Left ventricle myocardium inferior (tissue), 1 donor: ENCODE measurements around the gene WDR5B. TPM values are rescaled to one million over a fixed set of nuclear protein-coding genes. Genes with fewer than 3 reads are reported as not detected.
"Not testable (repeated sequence)": the region's sequence is repeated elsewhere in the genome, so short reads cannot be mapped to it uniquely, and the experiment has no call there.

Experiments used
- DNase-seq: peaks from one replicate; pipeline ENCODE4 v3.0.0-alpha.2; 2020
- H3K27ac ChIP-seq: fragments of 200-600 bp; replicated peaks from 2 replicates; pipeline ENCODE4 v1.8.0; 2021
- H3K27me3 ChIP-seq: fragments of 200-600 bp; 2 replicates; pipeline ENCODE4 v1.8.0; 2021; ENCODE audit warnings: low read depth
- H3K36me3 ChIP-seq: fragments of 200-600 bp; 2 replicates; pipeline ENCODE4 v1.8.0; 2021
- H3K4me1 ChIP-seq: fragments of 200-600 bp; 2 replicates; pipeline ENCODE4 v1.8.0; 2021
- H3K4me3 ChIP-seq: fragments of 200-600 bp; 2 replicates; pipeline ENCODE4 v1.8.0; 2021; ENCODE audit warnings: mild to moderate bottlenecking, moderate library complexity
- H3K9me3 ChIP-seq: fragments of 200-600 bp; replicated peaks from 2 replicates; pipeline ENCODE4 v1.8.0; 2021
- intact Hi-C: fragments of 100-400 bp; cut with micrococcal nuclease; formaldehyde crosslinking; loops from one replicate; pipeline ENCODE4 v1.11.0; 2022
- total RNA-seq: library from RNA; stranded (reverse); fragmentation: NEBNext Ultra II Directional; extraction: Animal tissue kit (Norgen Biotek cat#: 25700); gene quantifications from one replicate; pipeline ENCODE4 v1.2.1, GENCODE V29; 2021
- TF ChIP-seq, protein P1 (sequence below): fragments of 200-600 bp; IDR thresholded peaks from 2 replicates; pipeline ENCODE4 v1.8.0; 2021; ENCODE audit warnings: antibody characterized with exemption, mild to moderate bottlenecking, borderline replicate concordance
- donor health status: DM: no; HTN: yes; CAD: no; lungs with severe emphysema.

The WDR5B gene
- total RNA-seq, 1 donor from 2014 or later, result 3.3 TPM

DNA sequence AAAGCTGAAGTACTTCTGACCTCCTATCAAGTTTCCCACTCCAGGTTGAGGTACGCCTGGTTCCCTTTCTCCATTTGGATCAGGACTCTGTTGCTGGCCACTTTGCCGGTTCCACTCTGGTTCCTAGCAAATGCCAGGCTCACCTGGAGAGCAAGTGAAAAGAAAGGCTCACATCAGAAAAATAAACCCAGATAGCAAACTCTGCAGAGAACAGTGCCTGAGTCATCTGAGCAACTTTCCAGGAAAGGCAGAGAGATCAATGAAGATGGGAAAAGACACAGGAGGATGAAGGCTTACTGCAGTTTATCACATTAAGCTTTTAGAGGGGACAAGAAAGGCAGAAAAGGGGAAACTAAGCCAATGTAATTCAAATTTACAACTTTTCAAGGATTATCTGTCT, 41.8 kb upstream of the WDR5B start:
- Histone ChIP-seq H3K4me3 (no peak overlapping the region), H3K9me3 (no peaks in the 10 kb centered on the region), H3K4me1 (no peaks in the 10 kb centered on the region), H3K36me3 (peaks cover 64% of the 10 kb centered on the region), H3K27me3 (no peaks in the 10 kb centered on the region), H3K27ac (no peak overlapping the region)
- DNase-seq, result no peak
- TF ChIP-seq, protein P1, sequence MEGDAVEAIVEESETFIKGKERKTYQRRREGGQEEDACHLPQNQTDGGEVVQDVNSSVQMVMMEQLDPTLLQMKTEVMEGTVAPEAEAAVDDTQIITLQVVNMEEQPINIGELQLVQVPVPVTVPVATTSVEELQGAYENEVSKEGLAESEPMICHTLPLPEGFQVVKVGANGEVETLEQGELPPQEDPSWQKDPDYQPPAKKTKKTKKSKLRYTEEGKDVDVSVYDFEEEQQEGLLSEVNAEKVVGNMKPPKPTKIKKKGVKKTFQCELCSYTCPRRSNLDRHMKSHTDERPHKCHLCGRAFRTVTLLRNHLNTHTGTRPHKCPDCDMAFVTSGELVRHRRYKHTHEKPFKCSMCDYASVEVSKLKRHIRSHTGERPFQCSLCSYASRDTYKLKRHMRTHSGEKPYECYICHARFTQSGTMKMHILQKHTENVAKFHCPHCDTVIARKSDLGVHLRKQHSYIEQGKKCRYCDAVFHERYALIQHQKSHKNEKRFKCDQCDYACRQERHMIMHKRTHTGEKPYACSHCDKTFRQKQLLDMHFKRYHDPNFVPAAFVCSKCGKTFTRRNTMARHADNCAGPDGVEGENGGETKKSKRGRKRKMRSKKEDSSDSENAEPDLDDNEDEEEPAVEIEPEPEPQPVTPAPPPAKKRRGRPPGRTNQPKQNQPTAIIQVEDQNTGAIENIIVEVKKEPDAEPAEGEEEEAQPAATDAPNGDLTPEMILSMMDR, result no peak
- intact Hi-C loops, result no loop called here

DNA sequence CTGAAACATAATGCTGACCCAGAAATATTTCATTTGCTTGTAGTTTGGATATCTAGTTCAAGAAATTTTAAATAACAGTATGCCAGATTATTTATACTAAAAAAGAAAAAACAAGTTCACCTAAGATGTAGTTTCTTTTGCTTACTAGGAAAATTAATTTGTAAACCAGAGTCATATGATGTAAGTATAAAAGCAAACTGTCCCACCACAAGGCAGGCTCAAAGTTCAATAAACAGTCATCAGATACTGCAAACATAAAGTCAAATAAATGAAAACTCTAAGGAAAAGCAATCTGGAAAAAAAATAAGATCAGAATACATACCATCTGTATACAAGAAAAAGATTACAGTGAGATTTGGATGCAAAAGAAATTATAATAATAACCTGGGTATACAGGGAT, 40.2 kb upstream of the WDR5B start:
- Histone ChIP-seq H3K27ac (no peak overlapping the region), H3K36me3 (peaks cover 64% of the 10 kb centered on the region), H3K4me1 (peaks cover under 1% of the 10 kb centered on the region), H3K9me3 (no peaks in the 10 kb centered on the region), H3K27me3 (no peaks in the 10 kb centered on the region), H3K4me3 (no peak overlapping the region)
- DNase-seq, result no peak
- TF ChIP-seq, protein P1, result no peak
- intact Hi-C loops, result no loop called here

DNA sequence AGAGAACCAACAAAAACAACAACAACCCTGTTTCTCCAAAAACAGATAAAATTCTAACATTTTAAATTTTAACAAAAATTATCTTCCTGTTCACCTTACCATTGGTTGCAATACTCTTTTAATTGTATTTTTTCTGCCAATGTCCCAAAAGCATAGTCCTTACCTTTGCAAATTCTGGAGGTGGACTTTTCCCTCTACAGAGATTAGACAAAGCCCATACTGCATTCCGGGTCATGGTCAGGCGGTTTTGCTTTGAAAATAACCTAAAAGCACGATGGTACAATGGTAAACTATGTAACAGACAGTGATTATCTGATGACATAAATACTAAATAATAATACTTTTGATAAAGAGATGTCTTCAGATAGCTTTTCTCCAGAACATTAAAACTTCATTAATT, 35.5 kb upstream of the WDR5B start:
- TF ChIP-seq, protein P1, result no peak
- Histone ChIP-seq H3K27me3 (no peaks in the 10 kb centered on the region), H3K4me3 (no peak overlapping the region), H3K27ac (no peak overlapping the region), H3K36me3 (peaks cover 65% of the 10 kb centered on the region), H3K4me1 (peaks cover 11% of the 10 kb centered on the region), H3K9me3 (no peaks in the 10 kb centered on the region)
- no peak for DNase-seq
- intact Hi-C loops, result no loop called here

DNA sequence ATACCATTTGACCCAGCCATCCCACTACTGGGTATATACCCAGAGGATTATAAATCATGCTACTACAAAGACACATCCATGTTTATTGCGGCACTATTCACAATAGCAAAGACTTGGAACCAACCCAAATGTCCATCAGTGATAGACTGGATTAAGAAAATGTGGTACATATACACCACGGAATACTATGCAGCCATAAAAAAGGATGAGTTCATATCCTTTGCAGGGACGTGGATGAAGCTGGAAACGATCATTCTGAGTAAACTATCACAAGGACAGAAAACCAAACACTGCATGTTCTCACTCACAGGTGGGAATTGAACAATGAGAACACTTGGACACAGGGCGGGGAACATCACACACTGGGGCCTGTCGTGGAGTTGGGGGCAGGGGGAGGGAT, 32.4 kb upstream of the WDR5B start:
- intact Hi-C loops, H3K27ac ChIP-seq, H3K9me3 ChIP-seq, DNase-seq, H3K4me3 ChIP-seq, H3K27me3 ChIP-seq: not testable (repeated sequence)
- Histone ChIP-seq H3K4me1 (peaks cover 11% of the 10 kb centered on the region), H3K36me3 (peaks cover 81% of the 10 kb centered on the region)

DNA sequence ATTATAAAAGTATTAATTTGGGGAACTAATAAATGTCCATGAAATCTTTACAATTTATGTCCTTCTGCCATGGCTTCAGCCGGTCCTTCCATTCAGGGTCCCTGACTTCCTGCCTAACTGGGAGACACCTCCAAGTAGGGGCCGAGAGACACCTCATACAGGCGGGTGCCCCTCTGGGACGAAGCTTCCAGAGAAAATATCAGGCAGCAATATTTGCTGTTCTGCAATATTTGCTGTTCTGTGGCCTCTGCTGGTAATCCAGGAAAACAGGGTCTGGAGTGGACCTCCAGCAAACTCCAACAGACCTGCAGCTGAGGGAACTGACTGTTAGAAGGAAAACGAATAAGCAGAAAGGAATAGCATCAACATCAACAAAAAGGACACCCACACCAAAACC, 28.6 kb upstream of the WDR5B start:
- H3K4me3 ChIP-seq, H3K9me3 ChIP-seq, H3K27ac ChIP-seq, intact Hi-C loops, DNase-seq, H3K27me3 ChIP-seq, H3K4me1 ChIP-seq: not testable (repeated sequence)
- peaks cover 84% of the 10 kb centered on the region for H3K36me3 ChIP-seq

DNA sequence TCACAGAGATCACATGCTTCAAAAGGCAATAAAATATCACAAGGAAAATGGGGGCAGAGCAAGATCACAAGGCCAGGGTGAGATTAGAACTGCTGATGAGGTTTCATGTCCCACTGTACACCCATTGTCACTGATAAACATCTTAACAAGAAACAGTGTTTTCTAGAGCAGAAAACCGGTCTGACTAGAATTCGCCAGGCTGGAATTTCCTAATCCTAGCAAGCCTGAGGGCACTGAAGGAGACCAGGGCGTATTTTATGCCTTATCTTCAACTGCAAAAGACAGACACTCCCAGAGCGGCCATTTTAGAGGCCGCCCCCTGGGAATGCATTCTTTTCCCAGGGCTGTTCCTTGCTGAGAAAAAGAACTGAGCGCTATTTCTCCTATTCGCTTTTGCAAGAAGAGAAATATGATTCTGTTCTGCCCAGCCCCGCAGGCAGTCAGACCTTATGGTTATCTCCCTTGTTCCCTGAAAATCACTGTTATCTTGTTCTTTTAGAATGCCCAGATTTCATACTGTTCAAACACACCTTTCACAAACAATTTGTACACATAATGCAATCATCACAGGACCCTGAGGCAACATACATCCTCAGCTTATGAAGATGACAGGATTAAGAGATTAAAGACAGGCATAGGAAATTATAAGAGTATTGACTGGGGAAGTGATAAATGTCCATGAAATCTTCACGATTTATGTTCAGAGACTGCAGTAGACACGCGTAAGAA, 28.1 kb upstream of the WDR5B start:
- intact Hi-C loops, H3K4me3 ChIP-seq, H3K27me3 ChIP-seq, H3K27ac ChIP-seq, H3K9me3 ChIP-seq, DNase-seq, H3K4me1 ChIP-seq: not testable (repeated sequence)
- H3K36me3 ChIP-seq, result peaks cover 84% of the 10 kb centered on the region

DNA sequence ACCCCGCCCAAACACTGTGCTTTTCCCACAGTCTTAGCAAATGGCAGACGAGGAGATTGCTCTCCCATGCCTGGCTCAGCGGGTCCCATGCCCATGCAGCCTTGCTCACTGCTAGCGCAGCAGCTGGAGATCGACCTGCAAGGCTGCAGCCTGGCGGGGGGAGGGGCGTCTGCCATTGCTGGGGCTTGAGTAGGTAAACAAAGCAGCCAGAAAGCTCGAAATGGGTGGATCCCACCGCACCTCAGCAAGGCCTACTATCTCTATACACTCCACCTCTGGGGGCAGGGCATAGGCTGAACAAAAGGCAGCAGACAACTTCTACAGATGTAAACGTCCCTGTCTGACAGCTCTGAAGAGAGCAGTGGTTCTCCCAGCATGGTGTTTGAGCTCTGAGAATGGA, 27.2 kb upstream of the WDR5B start:
- peaks cover 7% of the 10 kb centered on the region for H3K4me1 ChIP-seq
- DNase-seq, result no peak
- H3K9me3 ChIP-seq, result peaks cover 9% of the 10 kb centered on the region
- H3K36me3 ChIP-seq, result peaks cover 82% of the 10 kb centered on the region
- H3K27ac ChIP-seq, result no peak overlapping the region
- H3K4me3 ChIP-seq, result no peak overlapping the region
- TF ChIP-seq, protein P1, result no peak
- no peaks in the 10 kb centered on the region for H3K27me3 ChIP-seq
- intact Hi-C loops, result no loop called here
